SJSA1 (cell line): ENCODE data around the gene SIKE1. TPM values are rescaled to one million over a fixed set of nuclear protein-coding genes. Genes with fewer than 3 reads are reported as not detected.
A peak's percentile ranks its signal among the peaks of the same experiment; 100 is the strongest.
"Not testable (repeated sequence)": the region's sequence is repeated elsewhere in the genome, so short reads cannot be mapped to it uniquely, and the experiment has no call there.

Experiments used
- DNase-seq, 2 experiments: peaks; one replicate each; pipeline ENCODE4 v3.0.0-alpha.2; 2015 to 2020; ENCODE audit warnings: low spot score in 2 of 2, low read depth in 1 of 2
- H3K27ac ChIP-seq: fragments of 250-450 bp; sonication (Bioruptor Pico); 2 replicates; pipeline ENCODE4 v1.5.1; 2020; ENCODE audit warnings: mild to moderate bottlenecking, moderate library complexity
- H3K27me3 ChIP-seq: fragments of 250-450 bp; sonication (Bioruptor Pico); replicated peaks from 2 replicates; pipeline ENCODE4 v1.5.1; 2020; ENCODE audit warnings: mild to moderate bottlenecking, moderate library complexity
- H3K36me3 ChIP-seq: fragments of 250-450 bp; sonication (Bioruptor Pico); 2 replicates; pipeline ENCODE4 v1.5.1; 2020; ENCODE audit warnings: mild to moderate bottlenecking
- H3K4me1 ChIP-seq: fragments of 250-450 bp; sonication (Bioruptor Pico); replicated peaks from 2 replicates; pipeline ENCODE4 v1.6.1; 2021; ENCODE audit warnings: mild to moderate bottlenecking
- H3K4me3 ChIP-seq: fragments of 250-450 bp; sonication (Bioruptor Pico); 2 replicates; pipeline ENCODE4 v1.5.1; 2020; ENCODE audit warnings: mild to moderate bottlenecking
- H3K9me3 ChIP-seq: fragments of 250-450 bp; sonication (Bioruptor Pico); replicated peaks from 2 replicates; pipeline ENCODE4 v1.5.1; 2020; ENCODE audit warnings: mild to moderate bottlenecking
- total RNA-seq: library from RNA; depleted of rRNA; stranded (reverse); fragments of >200 nt; shearing (Covaris generic); gene quantifications from 2 replicates; pipeline ENCODE4 v1.2.3, GENCODE V29; 2014; rRNA removed

The SIKE1 gene
- total RNA-seq = 40.4 and 88.9 TPM in 2 replicates

DNA sequence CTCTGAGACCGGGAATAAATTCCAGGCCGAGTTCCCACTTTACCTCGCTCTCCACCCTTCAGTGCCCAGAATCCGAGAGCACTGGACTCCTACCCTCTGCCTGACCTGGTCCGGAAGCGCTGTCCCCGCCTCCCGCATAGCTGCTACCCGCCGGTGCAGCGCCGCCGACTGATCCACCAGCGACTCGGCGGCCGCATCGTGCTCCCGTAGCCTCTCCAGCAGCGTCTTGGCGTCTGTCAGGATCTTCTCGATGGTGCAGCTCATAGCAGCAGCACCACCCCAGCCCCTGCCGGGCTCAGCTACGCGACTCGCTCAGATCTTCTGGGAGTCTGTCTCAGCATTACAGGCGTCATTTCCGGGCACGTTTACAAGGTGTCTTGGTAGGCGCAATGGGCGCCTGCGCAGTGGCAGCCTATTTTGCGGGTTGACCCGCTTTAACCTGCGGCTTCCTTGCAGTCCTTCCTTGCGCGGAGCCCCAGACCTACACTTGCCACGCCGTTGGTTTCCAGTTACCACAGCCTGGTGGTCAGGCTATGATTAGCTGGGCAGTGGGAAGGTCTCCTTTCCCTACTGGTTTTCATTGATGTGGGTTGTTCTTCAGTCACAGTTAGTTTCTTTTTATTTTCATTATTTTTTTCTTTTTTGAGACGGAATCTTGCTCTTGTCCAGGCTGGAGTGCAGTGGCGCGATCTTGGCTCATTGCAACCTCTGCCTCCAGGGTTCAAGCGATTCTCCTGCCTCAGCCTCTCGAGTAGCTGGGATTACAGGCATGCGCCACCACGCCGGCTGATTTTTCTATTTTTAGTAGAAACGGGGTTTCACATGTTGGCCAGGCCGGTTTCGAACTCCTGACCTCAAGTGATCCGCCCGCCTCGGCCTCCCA is at the start of gene SIKE1:
TSS of gene SIKE1 (minus strand) at position 342 of the 883 bp plus-strand sequence. CDS start at position 264, 78 bp downstream.
- Histone ChIP-seq H3K9me3 (no peaks in the 10 kb centered on the region), H3K4me1 (no peaks in the 10 kb centered on the region), H3K36me3 (peaks cover 36% of the 10 kb centered on the region), H3K27me3 (no peaks in the 10 kb centered on the region; the same call in 1 of the 2 replicates), H3K27ac (peak within 1 kb of the TSS; percentile 55), H3K4me3 (peak within 1 kb of the TSS; percentile 64)
- peak; percentile 79 to 92 for DNase-seq

DNA sequence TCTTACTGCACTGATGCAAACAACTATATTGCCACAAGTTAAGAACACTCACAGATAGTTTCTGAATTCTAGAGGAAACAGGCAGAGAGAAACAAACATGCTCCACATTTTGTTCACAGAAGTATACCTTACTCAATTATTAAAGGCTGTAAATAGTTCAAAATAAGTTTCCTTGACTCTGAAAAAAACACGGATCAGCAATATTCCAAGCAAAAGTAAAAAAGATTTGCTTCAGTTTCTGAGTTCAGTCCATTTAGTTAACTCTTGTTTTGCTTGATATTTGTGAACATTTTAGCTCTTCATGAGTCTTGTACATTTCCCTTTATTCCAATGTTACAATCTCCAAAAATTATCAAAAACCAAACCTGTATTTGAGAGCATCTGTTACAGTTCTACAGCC is 49.6 kb upstream of the SIKE1 start:
- not testable (repeated sequence) for DNase-seq, H3K27me3 ChIP-seq, H3K36me3 ChIP-seq, H3K4me1 ChIP-seq, H3K9me3 ChIP-seq, H3K27ac ChIP-seq, H3K4me3 ChIP-seq

DNA sequence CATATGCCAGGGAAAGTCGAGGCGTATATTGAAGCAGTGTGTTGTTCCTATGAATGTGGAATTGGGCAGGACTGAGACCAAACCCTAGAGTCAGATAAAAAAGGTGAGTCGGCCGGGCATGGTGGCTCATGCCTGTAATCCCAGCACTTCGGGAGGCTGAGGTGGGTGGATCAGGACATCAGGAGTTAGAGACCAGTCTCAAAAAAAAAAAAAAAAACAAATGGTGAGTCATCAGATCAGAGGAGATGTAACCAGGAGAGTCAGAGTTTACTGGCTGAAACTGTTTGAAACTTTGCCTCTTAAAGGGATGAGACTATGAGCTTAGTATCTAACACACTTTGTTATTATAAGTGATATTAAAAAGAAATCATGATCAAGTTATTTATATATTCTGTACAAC is 47.8 kb upstream of the SIKE1 start:
- DNase-seq = no peak

DNA sequence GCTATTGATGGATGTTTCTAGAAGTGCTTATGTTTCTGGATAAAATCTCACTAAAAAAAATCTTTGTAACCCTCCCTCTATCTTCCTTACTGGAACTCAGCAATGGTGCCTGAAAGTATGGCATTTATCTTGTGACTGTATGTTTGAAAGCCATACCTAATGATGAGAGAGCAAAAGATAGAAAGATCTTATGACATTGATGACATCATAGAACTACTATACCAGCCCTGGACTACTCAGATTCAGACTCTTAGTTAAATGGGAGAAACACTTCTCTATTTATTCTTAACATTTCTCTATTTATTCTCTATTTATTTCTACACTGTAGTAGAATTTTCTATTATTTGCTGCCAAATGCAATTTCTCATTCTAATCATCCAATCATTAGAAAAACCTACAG is 41.5 kb upstream of the SIKE1 start:
- no peaks in the 10 kb centered on the region for H3K4me1 ChIP-seq
- no peaks in the 10 kb centered on the region for H3K9me3 ChIP-seq
- H3K4me3 ChIP-seq = no peak overlapping the region
- DNase-seq = no peak
- no peak overlapping the region for H3K27ac ChIP-seq
- H3K36me3 ChIP-seq = no peaks in the 10 kb centered on the region
- 0 out of 2 replicates have a peak, but pooled peaks cover 3% of the 10 kb centered on the region for H3K27me3 ChIP-seq

More for the DNA sequence above, 47.8 kb upstream of the SIKE1 start:
- Histone ChIP-seq H3K4me3 (no peak overlapping the region), H3K27ac (no peak overlapping the region), H3K9me3 (no peaks in the 10 kb centered on the region), H3K4me1 (peaks cover 3% of the 10 kb centered on the region; the same call in 1 of the 2 replicates), H3K27me3 (0 out of 2 replicates have a peak, but pooled peaks cover 3% of the 10 kb centered on the region), H3K36me3 (no peaks in the 10 kb centered on the region)

DNA sequence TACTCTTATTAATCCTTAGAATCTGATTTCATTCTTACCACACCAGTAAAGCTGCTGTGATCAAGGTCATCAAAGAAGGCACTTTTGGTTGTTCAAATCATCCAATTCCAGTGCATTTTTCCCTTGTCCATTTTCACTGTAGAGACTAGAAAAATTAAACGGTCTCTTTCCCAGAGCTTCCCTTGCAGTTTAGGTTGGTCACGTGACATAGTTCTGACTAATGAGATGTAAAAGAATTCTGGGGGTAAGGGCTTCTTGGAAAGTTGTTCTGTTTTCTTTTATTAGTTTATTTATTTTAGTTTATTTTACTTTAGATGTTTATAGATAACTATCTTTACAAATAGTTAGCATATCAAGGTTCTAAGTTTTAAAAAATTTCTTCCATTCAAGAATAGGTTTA is 39.9 kb upstream of the SIKE1 start:
- 0 out of 2 replicates have a peak, but pooled peaks cover 2% of the 10 kb centered on the region for H3K27me3 ChIP-seq
- no peaks in the 10 kb centered on the region for H3K4me1 ChIP-seq
- no peak overlapping the region for H3K27ac ChIP-seq
- no peaks in the 10 kb centered on the region for H3K9me3 ChIP-seq
- DNase-seq = no peak
- no peak overlapping the region for H3K4me3 ChIP-seq
- H3K36me3 ChIP-seq = no peaks in the 10 kb centered on the region

DNA sequence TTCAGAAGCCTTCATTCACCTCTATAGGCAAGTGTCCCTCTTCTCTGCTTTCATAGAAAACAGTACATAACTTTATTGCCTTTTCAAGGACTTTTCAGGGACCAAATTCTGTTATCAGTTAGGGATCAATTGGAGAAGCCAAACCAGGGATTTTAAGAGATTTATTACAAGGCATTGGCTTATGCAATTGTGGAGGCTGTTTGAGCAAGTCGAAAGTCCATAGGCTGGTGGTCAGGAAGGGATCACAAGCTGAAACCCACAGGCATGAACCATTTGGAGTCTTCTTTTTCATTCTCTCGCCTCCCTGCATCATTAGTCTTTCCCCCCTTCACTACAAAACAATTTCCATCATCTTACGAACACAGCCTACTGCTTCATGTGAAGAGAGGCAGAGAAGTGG is 39.4 kb upstream of the SIKE1 start:
- H3K36me3 ChIP-seq = no peaks in the 10 kb centered on the region
- H3K4me3 ChIP-seq = no peak overlapping the region
- H3K27ac ChIP-seq = no peak overlapping the region
- no peak for DNase-seq
- no peaks in the 10 kb centered on the region for H3K4me1 ChIP-seq
- 0 out of 2 replicates have a peak, but pooled peaks cover 3% of the 10 kb centered on the region for H3K27me3 ChIP-seq
- H3K9me3 ChIP-seq = no peaks in the 10 kb centered on the region

DNA sequence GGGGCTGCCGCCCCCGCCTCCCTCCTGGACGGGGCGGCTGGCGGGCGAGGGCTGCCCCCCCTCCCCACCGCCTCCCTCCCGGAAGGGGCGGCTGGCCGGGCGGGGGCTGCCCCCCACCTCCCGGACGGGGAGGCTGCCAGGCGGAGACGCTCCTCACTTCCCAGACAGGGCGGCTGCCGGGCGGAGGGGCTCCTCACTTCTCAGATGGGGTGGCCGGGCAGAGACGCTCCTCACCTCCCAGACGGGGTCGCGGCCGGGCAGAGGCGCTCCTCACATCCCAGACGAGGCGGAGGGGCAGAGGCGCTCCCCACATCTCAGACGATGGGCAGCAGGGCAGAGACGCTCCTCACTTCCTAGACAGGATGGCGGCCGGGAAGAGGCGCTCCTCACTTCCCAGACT is 24.0 kb upstream of the SIKE1 start:
- H3K4me1 ChIP-seq, H3K27me3 ChIP-seq, H3K27ac ChIP-seq, DNase-seq, H3K36me3 ChIP-seq, H3K4me3 ChIP-seq, H3K9me3 ChIP-seq: not testable (repeated sequence)

DNA sequence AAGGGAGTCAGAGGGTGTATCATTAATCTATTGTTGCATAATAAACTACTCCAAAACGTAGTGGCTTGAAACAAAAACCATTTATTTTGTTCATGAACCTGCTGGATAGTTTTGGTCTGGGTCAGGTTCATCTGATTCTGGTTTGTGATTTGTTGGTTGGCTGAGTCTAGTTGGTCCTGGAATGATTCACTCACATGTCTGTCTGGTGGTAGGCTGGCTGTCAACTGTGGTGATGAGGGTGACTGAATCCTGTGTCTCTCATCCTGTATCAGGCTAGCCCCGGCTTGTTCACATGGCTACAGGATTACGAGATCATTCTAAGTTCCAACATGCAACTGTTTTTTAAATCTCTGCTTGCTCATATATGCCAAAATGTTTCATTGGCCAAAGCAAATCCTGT is 22.5 kb upstream of the SIKE1 start:
- H3K27ac ChIP-seq = no peak overlapping the region
- no peaks in the 10 kb centered on the region for H3K4me1 ChIP-seq
- no peaks in the 10 kb centered on the region for H3K36me3 ChIP-seq
- H3K9me3 ChIP-seq = no peaks in the 10 kb centered on the region
- no peak for DNase-seq
- no peaks in the 10 kb centered on the region for H3K27me3 ChIP-seq
- H3K4me3 ChIP-seq = no peak overlapping the region

DNA sequence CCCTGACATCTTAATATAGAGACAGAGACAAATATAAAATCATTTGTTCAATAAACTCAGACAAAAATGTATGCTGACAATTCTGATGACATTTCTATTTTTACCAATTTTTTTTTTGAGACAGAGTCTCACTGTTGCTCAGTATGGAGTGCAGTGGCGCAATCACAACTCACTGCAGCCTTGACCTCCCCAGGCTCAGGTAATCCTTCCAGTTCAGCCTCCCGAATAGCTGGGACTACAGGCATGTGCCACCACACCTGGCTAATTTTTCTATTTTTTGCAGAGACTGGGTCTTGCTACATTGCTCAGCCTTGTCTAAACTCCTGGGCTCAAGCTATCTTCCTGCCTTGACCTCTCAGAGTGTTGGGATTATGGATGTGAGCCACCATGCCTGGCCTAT is 13.6 kb upstream of the SIKE1 start:
- H3K9me3 ChIP-seq = no peaks in the 10 kb centered on the region
- H3K36me3 ChIP-seq = no peaks in the 10 kb centered on the region
- H3K27ac ChIP-seq = no peak overlapping the region
- H3K27me3 ChIP-seq = peaks cover 10% of the 10 kb centered on the region; the same call in 1 of the 2 replicates
- no peak overlapping the region for H3K4me3 ChIP-seq
- H3K4me1 ChIP-seq = no peaks in the 10 kb centered on the region
- DNase-seq = no peak

DNA sequence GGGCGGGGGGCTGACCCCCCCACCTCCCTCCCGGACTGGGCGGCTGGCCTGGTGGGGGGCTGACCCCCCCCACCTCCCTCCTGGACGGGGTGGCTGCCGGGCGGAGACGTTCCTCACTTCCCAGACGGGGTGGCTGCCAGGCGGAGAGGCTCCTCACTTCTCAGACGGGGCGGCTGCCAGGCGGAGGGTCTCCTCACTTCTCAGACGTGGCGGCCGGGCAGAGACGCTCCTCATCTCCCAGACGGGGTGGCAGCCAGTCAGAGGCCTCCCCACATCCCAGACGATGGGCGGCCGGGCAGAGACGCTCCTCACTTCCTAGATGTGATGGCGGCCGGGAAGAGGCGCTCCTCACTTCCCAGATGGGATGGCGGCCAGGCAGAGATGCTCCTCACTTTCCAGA is 10.1 kb upstream of the SIKE1 start:
- H3K36me3 ChIP-seq, H3K4me1 ChIP-seq, DNase-seq, H3K4me3 ChIP-seq, H3K9me3 ChIP-seq, H3K27ac ChIP-seq, H3K27me3 ChIP-seq: not testable (repeated sequence)

DNA sequence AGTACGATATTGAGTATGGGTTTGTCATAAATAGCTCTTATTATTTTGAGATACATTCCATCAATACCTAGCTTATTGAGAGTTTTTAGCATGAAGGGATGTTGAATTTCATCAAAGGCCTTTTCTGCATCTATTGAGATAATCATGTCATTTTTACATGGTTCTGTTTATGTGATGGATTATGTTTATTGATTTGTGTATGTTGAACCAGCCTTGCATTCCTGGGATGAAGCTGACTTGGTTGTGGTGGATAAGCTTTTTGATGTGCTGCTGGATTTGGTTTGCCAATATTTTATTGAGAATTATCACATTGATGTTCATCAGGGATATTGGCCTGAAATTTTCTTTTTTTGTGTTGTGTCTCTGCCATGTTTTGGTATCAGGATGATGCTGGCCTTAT is 6.0 kb upstream of the SIKE1 start:
- not testable (repeated sequence) for H3K27ac ChIP-seq, H3K27me3 ChIP-seq, H3K4me1 ChIP-seq, DNase-seq, H3K9me3 ChIP-seq, H3K4me3 ChIP-seq, H3K36me3 ChIP-seq

DNA sequence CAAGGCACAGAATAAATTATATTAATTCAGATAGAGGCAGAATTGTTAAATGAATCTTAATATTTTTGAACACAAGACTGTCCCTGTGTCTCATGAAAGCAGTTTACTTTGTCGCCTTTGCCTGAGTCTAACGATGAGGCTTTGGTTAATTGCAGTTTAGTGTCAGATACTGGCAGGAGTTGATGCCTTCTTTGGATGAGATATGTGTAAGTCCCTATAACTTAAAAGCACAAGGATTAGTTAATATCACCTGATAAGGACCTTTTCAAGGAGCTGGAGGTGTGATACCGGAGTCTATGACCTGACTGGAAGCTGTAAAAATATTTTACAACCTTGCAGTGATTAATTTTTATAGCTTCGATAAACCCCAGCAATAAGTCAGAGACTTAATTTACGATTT is 2.0 kb upstream of the SIKE1 start:
- no peaks in the 10 kb centered on the region; the same call in 1 of the 2 replicates for H3K27me3 ChIP-seq
- H3K9me3 ChIP-seq = no peaks in the 10 kb centered on the region
- no peak overlapping the region for H3K4me3 ChIP-seq
- H3K27ac ChIP-seq = no peak overlapping the region
- no peak for DNase-seq
- peaks cover 20% of the 10 kb centered on the region for H3K36me3 ChIP-seq
- H3K4me1 ChIP-seq = no peaks in the 10 kb centered on the region

DNA sequence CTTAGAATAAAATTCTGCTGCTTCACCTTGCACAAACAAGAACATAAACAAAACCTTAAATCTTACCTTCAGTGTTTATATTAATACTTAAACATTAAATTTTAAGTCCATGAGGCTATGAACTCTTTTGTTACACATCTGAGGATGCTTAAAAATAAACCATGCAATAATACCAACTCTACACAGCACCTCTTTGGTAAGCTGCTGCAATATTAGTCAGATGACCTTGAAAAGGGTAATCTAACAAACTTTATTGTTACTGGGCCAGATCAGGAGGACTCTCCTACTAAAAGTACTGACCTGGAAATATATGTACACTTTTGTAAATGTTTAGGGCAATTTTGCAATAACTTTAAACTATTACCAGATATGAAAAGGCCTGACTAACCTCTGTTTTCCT is 763 bp downstream of the SIKE1 start:
- no peaks in the 10 kb centered on the region for H3K4me1 ChIP-seq
- no peak overlapping the region for H3K27ac ChIP-seq
- H3K27me3 ChIP-seq = no peaks in the 10 kb centered on the region; the same call in 1 of the 2 replicates
- H3K4me3 ChIP-seq = peak overlapping the region; percentile 64
- H3K9me3 ChIP-seq = no peaks in the 10 kb centered on the region
- H3K36me3 ChIP-seq = peaks cover 45% of the 10 kb centered on the region
- DNase-seq = no peak

DNA sequence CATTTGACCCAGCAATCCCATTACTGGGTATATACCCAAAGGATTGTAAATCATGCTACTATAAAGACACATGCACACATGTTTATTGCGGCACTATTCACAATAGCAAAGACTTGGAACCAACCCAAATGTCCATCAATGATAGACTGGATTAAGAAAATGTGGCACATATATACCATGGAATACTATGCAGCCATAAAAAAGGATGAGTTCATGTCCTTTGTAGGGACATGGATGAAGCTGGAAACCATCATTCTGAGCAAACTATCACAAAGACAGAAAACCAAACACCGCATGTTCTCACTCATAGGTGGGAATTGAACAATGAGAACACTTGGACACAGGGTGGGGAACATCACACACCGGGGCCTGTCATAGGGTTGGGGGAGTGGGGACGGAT is 3.8 kb downstream of the SIKE1 start:
- not testable (repeated sequence) for DNase-seq, H3K4me1 ChIP-seq, H3K4me3 ChIP-seq, H3K27ac ChIP-seq, H3K9me3 ChIP-seq, H3K27me3 ChIP-seq
- peaks cover 62% of the 10 kb centered on the region for H3K36me3 ChIP-seq
